GM18870 (cell line): ENCODE results near the gene DAZL.

ENCODE experiments used
- ATAC-seq: cut with Tn5 transposase; IDR thresholded peaks from one replicate; pipeline ENCODE4 v1.9.1; 2021; ENCODE audit warnings: moderate library complexity; ENCODE audit not compliant: unreplicated experiment

The DAZL gene

DNA sequence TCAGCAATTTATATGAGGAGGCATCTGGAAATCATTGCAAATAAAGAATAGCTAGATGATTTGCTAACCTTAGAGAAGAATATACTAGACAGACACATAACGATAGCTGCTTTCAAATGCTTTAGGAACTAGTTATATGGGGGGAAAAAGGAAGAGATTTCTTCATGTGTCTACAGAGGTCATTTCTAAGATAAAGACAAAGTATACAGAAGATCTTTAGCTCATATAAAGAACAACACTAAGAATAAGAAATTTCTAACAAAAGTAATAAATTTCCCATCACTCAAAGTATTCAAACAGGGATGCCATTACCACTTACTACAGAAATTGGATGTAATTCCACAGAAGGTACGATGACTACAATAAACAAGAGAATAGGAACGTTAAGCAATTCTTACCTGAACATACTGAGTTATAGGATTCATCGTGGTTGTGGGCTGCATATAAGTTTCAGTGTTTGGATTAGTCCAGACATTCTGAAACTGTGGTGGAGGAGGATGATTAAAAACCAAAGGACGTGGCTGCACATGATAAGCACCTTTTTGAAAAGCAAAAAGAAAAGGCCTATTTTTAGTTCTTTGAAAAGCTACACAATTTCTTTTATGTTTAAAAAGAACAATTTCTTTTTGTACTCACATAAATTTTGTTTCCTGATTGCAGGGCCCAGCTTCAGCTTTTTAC lies 8.7 kb downstream of the DAZL start:
- ATAC-seq = no peak

DNA sequence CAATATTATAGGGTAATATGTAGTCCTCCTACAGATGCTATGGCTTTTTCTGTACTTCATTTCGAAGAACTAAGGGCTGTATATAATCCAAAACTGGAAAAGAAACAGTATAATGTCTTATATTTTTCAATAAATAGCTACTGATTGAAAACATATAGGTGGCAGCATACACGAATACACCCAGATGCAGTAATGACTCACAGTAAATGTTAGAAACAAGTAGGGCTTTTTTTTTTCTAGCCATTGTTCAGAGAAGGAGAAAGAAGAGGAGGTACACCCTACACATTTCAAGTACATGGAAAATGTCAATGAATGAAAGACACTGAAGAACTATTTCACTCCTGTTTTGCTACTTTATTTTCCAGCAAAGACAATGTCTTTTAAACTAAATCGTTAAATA lies 9.4 kb downstream of the DAZL start:
- no peak for ATAC-seq

GRCh38 chr3:16589867-16590624 lies 15.2 kb downstream of the DAZL start:
- peak; percentile 99 for ATAC-seq

- ATAC-seq = no peak
Observed at GRCh38 chr3:16589120-16589519, 16.1 kb downstream of the DAZL start.

- no peak for ATAC-seq
Observed at GRCh38 chr3:16587681-16588060, 17.6 kb downstream of the DAZL start.

- ATAC-seq = no peak
Observed at GRCh38 chr3:16587047-16587680, 18.1 kb downstream of the DAZL start.

DNA sequence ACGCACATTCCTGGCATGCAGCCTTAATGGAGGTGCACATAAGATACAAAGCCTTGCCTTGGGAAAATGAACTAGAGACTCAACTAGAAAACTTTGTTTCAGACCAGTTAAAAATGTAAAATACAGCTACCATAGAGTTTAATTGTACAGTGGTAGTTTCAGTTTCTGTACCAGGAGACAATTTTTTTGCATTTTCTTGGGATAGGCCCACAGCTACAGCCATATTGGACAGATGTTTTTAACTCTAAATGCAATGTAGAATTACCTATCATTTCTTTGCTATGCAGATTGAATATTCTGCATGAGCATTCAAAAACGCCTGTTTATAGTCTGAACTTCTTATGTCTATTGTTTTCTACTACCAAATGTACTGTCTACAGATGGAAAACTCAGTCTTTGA lies 20.3 kb downstream of the DAZL start:
- no peak for ATAC-seq

- ATAC-seq = no peak
Observed at GRCh38 chr3:16583551-16583950, 21.7 kb downstream of the DAZL start.

GRCh38 chr3:16570113-16570512 lies 35.1 kb downstream of the DAZL start:
- ATAC-seq = no peak

- ATAC-seq = no peak
Observed at GRCh38 chr3:16568532-16568931, 36.7 kb downstream of the DAZL start.

GRCh38 chr3:16568115-16568514 lies 37.1 kb downstream of the DAZL start:
- no peak for ATAC-seq

- ATAC-seq = no peak
Observed at GRCh38 chr3:16559653-16560365, 45.4 kb downstream of the DAZL start.

DNA sequence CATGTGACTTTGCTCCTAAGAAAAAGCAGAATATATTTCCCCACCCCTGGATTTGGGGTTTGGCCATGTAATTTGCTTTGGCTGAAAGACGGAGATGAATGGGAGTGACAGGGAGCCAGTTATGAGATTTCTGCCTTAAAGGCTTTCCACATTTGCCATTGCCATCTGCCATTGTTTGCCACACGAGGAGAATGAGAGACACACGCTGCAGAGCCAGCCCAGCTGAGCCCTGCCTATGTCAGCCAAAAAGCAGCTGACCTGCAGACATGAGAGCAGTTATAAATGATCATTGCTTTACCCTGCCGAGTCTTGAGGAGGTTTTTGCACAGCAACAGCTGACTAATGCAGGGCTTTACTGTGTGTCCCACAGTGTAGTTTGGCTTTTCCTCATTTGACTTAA lies 51.1 kb downstream of the DAZL start:
- ATAC-seq = no peak

GRCh38 chr3:16552757-16553156 lies 52.5 kb downstream of the DAZL start:
- no peak for ATAC-seq

GRCh38 chr3:16551342-16551976 lies 53.8 kb downstream of the DAZL start:
- no peak for ATAC-seq

DNA sequence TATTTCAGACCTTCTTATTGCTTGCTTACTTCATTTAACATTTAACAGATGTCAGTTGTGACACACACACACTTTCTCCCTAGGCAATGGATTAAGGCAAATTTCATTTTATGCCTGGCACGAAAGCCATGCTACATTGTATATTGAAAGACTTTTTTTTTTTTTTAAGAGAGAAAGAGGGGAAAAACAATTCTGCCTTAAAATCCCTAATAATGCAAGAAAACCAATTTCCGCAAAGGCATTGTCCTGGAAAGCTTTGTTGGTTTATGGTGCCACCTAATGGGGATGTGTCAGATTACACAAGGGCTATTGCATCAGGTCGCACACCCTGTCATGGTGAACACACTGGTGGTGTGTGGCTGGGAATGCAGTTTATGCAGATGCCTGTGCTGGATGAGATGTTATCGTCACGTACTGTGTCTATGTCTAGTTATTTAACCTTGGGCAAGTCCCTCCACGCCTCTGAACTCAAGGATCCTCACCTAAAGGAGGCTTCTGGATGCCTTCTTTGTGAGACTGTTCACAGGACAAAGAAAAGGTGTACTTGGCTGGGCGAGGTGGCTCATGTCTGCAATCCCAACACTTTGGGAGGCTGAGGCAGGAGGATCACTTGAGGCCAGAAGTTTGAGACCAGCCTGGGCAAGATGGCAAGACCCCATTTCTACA lies 54.4 kb downstream of the DAZL start:
- peak; percentile 93 for ATAC-seq

- no peak for ATAC-seq
Observed at GRCh38 chr3:16550305-16550675, 54.9 kb downstream of the DAZL start.

DNA sequence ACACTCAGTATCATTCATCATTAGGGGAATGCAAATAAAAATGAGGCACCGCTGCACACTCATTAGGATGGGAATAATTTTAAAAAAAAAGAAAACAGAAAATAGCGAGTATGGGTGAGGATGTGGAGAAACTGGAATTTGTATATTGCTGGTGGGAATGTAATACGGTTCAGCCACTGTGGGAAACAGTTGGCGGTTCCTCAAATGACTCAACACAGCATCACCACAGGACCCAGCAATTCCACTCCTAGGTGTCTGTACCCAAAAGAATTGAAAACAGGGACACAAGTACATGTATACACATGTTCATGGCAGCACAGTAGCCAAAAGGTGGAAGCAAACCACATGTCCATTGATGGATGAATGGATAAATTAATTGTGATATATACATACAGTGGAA lies 56.5 kb downstream of the DAZL start:
- ATAC-seq = no peak

GRCh38 chr3:16547561-16548357 lies 57.5 kb downstream of the DAZL start:
- ATAC-seq = no peak
